Right renal pelvis (tissue), 4 donors: ENCODE data around the gene GUCD1. TPM values are rescaled to one million over a fixed set of nuclear protein-coding genes. Genes with fewer than 3 reads are reported as not detected.

Source experiments
- DNase-seq, 4 donors: peaks; one replicate each; pipeline ENCODE4 v3.0.0-alpha.2; 2013; ENCODE audit warnings: low read depth in 4 of 4, low spot score in 3 of 4, missing footprints in 1 of 4
- polyA plus RNA-seq, 4 donors: library from polyadenylated mRNA; unstranded; fragments of 120-200 nt; gene quantifications; one replicate each; pipeline ENCODE4 v1.2.1, GENCODE V29; 2013; ENCODE audit not compliant: insufficient read length in 4 of 4

GUCD1 gene
- polyA plus RNA-seq, 4 donors, result 78.8 to 89.4 (median 84.7) TPM

DNA sequence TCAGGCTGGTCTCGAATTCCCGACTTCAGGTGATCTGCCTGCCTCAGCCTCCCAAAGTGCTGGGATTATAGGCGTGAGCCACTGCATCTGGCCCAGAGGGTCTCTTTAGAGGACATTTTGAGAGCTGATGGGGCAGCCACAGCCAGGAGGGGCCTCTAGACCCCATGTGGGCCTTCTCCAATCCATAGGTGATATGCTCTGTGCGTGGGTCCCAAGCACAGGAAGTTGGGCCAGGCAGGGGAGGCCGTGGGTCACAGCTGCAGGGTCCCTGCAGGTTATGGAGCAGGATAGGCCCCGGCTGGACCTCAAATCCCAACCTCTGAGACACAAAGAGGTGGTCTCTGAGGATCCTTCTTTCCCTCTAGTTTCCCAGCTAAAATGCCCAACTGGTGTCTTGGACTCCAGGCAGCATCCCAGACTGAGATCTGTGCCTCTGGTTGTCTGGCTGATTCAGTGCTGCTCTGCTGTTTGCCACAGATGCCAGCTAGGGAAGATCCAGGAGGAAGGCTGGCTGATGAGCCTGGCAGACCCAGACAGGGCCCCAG is 36.4 kb upstream of the GUCD1 start:
- DNase-seq, result no peak

DNA sequence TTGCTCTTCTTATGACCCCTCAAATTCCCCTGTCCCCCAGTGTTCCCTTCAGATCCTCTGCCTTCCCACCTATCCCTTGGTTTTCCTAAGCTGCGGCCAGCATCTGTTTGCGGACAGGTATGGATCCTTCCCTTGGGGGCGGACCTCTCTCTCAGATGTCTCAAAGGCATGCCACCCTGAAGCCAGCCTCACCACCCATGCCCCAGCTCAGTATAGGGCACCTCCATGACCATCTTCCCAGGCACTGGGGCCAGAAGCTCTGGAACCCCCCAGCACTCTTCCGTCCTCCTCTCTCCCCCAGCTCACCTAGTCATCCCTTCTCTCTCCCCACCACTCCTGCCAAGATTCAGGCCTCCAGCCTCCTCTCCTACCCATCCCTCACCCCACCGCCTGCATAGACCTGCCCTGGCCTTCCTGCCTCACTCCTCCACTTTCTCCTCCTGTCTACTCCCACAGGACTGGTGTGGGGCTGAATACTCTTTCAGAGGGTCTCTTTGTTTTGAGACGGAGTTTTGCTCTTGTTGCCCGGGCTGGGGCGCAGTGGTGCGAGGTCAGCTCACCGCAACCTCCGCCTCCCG is 35.7 kb upstream of the GUCD1 start:
- no peak for DNase-seq

DNA sequence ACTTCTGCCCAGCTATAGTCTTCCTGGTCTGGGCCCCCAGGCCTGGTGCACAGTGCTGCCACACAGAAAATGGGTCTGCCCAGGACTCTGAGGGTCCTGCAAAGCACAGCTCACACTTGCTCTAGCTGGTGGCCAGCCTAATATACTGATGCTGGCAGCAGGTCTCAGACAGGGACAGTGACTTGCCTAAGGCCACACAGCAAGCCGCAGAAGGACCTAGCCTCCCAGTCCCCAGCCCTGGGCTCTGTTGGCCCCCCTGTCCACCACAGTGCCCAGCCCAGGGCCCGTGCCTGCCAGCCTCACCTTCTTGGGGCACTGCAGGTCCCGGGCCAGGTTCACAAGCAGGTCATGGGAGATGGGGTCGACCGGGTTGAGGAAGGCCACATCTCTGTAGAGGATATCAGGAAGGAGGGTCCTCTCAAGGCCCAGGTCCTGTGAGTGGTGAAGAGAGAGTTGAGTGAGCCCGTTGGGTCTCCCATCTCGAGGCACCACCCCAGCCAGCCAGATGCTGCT is 34.6 kb upstream of the GUCD1 start:
- DNase-seq, result no peak

DNA sequence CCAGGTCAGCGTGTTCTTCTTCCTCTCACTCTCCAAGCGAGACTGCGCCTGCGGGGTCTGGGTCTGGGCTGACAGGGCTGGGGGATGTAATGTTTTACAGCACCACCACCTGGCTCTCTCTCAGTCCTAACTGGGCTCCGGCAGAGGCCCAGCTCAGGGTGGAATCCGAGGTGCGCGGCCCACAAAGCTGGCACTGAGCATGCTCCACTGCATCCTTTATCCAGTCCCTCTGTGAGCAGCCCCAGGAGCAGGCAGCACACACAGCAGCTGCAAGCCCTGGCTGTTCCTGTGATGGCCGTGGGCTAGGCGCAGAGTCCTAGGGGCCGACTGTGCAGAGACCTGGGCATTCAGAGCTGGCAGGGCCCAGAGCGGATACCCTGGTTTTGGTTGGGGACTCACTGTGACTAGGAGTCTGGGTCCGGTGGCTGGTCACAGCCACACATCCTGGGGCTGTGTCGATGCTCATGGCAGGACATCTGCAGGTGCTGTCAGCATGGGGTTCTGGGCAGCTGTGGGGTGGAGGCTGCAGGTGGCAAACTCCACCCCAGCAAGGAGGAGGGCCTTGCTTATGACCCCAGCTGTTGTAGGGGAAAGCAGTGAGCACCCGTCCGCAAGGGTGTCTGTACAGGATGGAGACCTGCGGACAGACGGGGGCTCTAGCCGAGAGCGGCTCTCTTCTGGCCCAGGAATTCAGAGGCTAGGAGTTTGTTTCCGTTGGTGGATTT is 34.0 kb upstream of the GUCD1 start:
- DNase-seq, result no peak

DNA sequence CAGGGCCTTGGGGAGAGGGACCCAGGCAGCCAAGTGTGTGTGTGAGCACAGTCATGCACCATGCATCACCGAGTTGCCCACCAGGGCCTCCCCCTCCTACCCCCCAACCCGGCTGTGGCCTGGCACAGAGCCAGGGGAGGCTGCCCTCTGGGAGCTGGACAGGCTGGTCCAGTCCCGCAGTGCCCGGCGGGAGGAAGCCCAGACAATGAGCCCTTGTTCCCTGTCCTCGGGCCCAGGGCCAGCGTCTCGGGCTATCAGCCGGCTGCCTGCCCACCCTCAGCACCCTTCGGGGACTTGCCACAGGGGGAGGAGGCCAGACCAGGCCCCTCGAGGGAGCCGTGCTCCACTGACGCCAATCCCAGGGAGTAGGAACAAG is 33.4 kb upstream of the GUCD1 start:
- no peak for DNase-seq

DNA sequence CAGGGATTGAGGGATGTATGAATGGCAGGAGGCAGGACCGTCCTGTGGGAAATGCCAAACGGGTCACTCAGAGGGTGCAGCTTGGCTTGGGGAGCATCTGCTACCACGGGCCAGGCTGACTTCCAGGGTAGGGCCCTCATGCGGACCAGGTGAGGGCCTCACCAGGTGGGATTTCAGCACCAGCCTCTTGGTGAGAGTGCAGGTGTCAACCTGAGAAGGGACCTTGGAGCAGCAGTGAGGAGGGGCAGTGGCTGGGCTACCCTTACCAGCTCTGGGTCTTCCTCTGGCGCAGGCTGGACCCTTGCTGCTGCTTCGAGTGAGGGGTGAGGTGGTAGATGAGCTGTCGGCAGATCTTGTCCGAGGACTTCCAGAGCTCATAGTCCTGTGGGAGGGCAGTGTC is 33.0 kb upstream of the GUCD1 start:
- DNase-seq, result no peak

DNA sequence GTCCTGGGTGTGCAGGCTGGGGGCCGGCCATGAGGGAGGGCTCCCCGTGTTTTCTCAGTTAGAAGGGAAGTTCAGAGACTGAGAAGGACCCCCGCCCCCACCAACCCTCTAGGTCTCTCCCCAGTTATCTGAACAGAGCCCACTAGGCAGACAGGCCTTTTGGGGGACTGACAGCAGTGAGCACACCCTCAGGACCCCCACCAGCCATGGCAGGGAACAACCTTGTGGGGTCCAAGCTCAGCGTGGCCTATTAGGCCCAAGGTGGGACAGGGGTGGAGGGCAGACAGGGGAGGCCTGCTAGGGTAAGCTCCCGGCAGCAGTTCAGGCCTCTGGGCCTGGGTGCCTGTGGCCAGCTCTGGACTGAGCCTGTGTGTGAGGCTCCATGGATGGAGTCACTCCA is 32.3 kb upstream of the GUCD1 start:
- no peak for DNase-seq

DNA sequence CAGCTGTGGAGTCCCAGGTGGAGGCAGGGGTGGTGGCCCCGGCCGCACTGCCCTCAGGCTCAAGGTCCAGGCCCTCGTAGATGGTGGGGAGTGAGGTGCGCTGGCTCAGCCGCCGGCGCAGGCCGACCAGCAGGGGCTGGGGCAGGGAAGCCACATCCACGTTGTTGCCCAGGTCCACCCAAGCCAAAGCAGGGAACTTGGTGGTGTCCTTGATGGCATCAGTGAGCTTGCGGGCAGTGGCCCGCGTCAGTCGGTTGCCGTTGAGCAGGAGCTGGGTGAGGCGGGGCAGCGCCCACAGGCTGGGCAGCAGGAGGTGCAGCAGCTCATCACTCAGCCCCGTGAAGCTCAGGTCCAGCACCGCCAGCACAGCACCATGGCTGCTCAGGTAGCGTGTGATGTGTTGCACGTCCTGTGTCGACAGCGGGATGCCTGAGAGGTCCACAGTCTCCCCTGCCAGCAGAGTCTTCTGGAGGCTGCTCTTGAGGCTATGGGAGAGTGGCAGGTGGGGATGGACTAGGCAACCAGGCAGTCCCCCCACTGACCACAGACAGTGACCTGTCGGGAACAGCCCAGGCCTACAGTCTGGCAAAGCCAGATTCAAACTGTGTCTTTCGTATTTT is 31.1 kb upstream of the GUCD1 start:
- DNase-seq, result no peak

DNA sequence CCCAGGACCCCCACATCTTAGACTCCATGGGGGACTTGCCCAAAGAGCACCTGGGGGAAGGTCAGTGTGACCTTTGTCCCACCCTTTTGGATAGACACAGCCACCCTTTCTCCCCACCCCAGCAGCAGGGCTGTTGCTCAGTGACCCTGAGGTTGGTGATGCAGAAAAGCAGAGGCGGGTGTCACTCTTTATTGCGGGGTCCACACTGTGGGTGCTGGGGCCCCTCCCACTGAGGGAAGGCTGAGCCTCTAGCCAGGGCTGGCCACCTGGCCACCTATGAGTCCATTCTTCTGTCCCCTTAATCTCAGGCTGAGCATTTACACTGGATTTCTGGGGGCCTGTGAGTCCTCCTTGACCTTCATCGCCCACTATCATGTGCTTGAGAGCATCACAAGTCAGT is 30.5 kb upstream of the GUCD1 start:
- DNase-seq, result no peak

DNA sequence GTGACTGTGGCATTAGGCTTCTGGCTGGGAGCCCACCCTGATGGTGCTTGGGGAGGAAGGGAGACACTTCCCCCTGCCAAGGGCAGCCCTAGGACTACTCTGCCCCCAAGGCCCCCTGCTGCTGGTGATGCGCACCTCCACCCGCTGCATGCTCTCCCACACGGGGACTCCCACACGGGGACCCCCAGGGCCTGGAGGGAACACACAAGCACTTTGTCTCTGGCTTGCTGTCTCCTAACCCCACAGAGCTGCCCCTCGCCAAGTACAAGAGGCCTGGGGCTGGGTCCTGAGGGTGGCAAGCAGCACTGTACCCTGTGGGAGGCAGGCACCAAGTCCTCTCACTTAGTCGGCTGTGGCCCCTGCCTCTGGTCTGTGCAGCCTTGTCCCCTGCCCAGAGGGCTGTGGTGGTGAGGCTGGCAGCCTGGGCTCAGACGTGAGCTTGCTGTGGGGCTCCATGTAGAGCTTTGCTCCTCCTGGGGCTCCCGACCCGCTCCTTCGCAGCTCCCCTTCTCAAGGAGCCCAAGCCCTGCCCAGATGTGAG is 30.0 kb upstream of the GUCD1 start:
- no peak for DNase-seq

DNA sequence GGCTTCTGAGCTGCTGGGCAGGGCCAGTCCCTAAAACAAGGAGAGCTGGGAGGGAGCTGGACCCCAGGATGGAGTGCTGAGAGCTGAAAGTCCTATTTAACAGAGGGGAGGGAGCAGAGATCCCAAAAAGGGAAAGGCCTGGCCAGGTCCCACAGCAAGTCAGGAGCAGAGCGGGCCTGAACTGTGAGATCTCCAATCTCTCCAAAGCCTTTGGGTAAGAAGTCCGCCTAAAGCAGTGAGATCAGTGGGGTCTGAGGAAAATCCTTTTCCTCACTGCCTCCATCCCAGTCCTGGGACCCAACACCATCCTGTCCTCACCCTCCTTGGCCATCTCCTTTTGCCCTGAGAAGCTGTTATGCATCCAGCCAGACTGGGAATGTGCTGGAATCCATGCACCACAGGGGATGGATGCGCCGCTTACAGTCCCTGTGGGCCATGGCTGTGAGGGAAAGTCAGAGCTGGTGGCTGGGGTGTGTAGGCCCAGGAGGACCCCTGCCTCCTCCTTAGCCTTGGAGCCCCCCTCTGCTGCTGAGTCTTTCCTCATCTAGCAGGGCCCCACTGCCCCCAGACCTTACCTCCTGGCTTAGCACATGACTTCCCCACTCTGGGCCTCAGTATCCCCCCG is 29.3 kb upstream of the GUCD1 start:
- DNase-seq, result no peak

DNA sequence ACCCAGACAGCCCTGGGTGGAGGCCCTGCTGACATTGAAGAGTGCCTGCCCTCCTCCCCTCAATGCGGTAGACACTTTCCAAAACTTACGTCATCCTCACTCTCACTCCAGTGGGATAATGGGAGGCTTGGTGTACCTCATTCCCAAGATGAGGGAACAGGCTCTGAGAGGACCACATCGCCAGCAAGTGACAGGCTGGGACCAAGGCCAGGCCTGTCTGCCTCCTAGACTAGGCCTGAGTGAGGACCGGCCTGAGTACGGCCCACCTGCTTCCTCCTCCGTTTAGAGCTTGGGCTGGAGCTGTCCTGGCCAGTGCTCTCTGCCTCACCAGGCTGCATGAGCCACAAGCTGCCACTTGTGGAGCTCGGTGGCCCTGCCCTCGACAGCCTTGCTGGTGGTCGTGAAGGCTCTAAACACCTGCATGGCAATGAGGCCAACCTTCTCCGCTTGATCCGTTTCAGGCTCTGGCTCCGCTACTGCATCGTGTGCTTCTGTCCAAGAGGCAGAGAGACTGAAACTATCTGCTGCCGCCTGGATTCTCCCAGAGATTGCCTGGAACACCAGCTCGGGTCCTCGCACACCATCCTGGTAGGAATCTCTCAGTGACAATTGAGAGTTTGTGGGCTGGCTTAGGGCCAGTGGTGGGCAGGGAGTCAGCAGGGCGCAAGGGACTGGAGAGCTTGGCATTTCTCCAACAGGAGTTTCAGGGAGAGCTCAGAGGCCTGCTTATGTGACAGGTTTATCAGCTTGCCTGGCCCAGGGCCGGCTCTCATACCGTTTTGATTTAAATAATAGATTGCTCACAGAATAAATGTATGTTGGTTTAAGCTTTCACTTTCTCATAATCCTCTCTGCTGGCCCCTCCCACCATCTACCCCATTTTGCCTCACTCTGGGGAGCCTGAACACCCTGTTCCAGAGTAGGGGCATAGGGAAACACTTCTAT is 28.6 kb upstream of the GUCD1 start:
- no peak for DNase-seq

DNA sequence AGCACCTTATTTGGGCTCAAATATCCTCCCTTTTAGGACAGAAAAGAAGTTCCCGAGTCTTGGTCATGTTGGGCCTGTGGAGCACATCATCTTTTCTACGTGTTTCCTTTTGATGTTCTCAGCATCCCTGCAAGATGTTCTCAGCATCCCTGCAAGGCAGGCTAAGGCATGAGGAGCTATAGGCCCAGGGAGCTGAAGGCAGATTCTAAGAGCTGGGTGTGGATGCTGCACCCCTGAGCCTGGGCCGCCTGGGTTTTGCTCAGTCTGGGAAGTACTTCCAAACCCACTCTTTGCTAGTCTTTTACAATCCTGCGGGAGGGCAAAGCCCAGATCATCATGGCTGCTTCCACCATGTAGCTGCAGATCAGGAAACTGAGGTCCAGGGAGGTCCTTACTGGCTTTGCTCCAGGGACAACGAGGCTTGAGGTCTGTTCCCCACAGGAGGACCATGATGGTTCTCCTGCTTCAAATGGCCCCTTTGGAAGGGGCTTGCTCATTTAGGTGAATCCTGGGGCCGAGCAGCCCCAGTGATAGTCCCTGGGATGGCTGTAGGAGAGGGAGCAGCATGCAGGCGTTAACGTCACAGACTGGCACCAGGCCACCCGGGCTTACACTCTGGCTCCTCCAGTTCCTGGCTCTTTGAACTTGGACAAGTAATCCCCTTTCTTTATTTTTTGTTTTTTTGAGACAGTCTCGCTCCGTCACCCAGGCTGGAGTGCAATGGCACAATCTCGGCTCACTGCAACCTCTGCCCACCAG is 27.3 kb upstream of the GUCD1 start:
- DNase-seq, result no peak

DNA sequence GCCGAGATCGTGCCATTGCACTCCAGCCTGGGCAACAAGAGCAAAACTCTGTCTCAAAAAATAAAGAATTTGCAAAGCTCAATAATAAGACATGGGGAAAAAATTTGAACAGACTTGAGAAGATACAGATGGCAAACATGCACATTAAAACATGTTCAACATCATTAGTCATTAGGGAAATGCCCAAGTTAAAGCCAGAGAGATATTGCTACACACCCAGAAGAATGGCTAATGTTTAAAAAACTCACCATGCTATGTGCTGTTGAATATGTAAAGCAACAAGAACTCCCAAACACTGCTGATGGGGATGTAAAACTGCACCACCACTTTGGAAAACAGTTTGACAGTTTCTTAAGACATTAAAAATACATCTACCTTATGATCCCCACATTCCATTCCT is 25.3 kb upstream of the GUCD1 start:
- no peak for DNase-seq

DNA sequence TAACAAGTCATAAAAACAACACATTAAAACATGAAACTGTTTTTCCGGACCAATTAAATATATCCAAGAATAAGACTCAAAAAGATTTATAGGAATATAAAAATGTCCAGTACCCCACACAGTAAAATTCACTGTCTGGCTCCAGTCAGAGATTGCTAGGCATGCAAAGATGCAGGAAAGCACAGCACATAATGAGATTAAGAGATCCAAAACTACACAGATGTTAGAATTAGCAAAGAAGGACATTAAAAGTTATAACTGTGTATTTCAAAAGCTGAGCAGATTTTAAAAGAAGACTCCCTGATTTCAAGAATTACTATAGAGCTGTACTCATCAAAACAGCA is 24.3 kb upstream of the GUCD1 start:
- DNase-seq, result no peak

DNA sequence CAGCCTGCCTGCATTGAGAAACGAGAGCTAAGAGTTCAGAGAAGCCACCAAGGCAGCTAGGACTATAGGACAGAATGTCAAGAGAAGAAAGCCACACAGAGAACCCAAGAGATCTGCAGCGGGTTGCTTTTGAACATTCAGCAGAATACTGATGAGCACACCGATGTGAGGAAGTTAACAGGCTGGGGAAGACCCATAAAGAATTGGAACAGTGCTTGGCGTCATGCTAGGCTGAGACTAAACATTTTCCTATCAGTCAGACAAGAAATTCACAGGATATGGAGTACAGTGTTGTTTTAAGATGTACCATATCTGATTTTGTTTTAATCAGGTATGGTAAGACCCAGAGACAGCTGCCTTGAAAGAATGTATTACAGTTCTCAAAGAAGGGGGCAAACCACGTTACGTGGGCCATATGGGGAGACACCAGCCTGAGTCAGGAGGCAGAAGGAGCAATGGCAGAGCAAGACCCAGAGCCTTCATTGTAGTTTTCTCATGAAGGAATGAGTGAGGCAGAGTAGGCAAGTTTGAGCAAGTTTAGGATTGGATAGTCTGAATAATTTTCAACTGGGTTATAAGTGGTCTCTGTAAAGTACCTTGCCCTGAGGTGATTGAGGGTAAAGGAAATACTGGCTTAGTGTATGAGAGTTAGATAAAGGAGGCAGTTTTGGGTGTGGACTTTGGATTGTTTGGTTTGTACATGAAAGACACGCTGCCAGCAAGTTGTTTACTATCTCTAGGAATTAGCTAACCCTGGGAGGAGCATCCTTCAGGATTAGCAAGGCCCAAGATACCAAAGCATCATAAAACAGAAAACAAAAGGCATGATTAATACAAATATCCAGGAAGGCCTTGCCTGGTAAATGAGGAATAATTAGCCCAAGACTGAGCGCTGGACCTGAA is 23.7 kb upstream of the GUCD1 start:
- DNase-seq, result no peak

DNA sequence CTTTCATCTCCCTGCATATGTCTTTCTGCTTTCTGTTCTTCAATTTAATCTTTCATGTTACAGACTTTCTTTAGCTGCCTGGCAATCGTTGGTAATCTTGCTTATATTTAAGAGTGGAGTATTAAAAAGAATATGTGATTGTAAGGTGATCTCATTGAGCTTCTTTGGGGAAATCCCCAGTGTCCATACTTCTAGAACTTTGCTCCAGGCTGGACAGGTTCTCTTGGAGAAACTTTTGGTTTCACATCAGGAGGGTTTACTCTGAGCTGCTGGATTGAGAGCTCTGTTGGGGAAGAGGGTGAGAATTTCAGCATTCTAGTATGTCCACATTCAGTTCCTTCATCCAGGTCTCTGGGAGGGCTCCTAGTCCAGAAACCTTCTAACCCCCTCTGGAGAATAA is 21.8 kb upstream of the GUCD1 start:
- DNase-seq, result no peak

DNA sequence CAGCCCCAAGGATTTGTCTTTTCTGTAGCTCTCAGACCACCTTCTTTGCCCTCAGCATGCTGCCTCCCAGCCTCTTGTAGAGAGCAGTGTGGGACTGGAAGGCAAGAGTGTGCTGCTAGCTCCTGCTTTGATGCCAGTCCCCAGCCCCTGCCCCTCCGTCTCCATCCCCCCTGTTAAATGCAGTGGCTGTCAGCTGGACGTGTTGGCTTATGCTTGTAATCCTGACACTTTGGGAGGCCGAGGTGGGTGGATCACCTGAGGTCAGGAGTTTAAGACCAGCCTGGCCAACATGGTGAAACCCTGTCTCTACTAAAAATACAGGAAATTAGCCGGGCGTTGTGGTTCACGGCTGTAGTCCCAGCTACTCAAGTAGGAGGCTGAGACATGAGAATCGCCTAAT is 16.3 kb upstream of the GUCD1 start:
- no peak for DNase-seq
